Activated CD4-positive, alpha-beta T cell treated with anti-CD3 and anti-CD28 coated beads, Interleukin-2, amount 50 U/mL, for 24 hours (primary cell): ENCODE data around the gene TTC24.
"Not testable (repeated sequence)": the region's sequence is repeated elsewhere in the genome, so short reads cannot be mapped to it uniquely, and the experiment has no call there.

Source experiments
- DNase-seq, 2 donors: peaks; one replicate each; pipeline ENCODE4 v3.0.0-alpha.2; 2020; ENCODE audit warnings: low read depth in 1 of 2, low spot score in 1 of 2

TTC24 gene

DNA sequence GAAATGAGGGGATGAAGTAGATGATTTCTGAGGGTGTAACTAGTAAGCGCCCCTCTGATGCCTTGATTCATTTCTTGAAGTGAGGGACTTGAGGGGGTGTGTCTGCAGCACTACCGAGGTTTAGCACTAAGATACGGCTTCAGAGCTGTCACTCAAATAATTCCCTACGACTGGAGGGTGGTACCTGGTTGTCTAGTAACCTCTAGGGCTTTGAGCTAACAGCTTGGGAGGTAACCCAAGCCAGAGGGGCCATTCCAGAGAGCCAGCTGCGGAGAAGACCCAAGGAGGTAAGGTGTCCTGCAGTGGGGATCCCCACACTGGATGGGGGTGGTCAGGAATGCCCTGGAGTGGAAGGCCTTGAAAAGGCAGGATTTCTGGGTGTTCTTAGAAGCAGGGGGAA is at the start of gene TTC24:
Gene TTC24 (plus strand): TSS at position 252 of the 400 bp plus-strand sequence. CDS start 1,642 bp downstream, outside the sequence.
- DNase-seq: no peak

DNA sequence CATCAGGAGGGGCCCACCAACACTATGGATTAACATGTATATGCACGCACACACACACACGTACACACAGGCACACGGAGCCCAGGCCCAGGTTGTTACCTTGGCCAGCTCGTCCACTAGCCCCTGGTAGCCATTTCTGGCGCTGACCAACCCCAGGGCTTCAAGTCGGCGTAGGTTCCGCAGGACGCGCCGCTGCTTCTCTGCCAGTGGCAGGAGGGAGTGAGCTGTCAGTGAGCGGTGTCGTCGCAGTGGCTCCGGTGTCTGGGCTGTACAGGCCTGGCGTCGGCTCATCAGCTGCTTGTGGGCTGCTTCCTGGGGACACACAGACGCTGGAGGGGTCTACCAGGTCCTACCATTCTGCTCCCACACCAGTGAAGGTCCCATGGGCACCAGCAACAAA is 49.5 kb upstream of the TTC24 start:
- DNase-seq: no peak

DNA sequence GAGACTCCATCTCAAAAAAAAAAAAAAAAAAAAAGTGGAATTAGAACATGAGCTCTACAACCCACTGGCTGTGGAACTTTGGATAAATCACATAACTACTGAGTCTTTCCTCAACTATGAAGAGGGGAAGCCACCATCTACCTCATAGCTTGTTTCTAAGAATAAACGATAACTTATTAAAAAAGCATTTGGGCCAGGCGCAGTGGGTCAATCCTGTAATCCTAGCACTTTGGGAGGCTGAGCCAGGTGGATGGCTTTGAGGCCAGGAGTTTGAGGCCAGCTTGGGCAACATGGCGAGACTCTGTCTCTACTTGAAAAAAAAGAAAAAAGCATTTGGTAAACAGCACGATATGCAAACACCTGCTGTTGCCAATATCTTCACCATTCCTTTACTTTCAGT is 47.1 kb upstream of the TTC24 start:
- DNase-seq: no peak

DNA sequence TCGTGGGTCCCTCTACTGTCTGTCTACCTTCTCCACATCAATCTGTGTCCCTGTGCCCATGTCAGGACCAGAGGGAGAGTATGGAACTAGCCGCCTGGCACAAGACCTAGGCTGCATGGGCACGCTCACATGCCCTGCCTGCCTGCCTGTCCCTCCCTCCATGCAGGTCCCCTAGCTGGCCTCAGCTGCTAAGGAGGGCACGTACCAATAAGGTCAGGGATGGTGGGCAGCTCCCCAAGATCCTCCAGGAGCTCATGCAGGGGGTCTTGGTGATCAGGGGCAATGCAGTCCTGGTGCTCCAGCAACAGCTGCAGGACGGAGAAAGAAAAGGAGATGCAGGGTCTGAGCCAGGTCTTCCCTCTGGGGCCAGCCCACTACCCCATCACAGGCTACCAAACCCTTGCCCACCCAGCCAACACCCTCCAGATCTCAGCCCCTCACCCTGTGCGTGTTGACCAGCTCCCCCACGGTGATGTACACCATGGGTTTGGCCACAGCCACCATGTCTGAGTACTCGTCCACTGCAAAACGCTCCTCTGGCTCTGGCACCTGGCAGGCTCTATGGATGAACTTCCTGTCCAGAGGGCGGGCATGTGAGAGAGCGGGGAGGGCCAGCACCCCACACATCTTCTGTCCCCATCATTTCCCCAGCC is 45.8 kb upstream of the TTC24 start:
- no peak for DNase-seq

DNA sequence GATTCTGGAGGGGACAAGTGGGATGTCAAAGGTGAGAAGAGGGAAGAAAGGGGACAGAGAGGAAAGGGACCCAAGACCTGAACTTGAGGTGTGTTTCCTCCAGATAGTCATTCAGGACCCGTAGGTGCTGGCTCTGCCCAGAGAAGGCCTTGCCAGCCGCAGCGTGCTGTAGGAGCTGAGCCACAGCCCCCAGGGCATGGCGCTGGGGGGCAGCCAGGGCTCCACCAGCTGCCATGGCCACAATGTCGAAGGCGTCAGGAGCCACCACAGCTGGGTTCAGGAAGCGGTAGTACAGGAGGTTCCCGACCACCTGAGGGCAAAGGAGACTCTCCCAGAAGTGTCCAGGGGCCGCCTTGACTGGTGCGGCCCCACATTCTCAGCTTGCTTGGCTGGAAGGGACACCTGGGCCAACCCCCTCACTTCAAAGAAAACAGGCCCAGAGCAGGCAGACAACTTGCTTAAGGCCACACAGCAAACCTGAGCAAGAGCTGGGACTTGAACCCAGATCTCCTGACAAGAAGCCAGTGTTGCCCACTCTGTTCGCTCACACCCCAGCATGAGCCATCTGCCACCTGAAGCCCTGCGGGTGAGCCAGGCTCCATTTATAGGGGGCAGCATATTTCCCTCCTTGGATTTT is 45.0 kb upstream of the TTC24 start:
- no peak for DNase-seq

DNA sequence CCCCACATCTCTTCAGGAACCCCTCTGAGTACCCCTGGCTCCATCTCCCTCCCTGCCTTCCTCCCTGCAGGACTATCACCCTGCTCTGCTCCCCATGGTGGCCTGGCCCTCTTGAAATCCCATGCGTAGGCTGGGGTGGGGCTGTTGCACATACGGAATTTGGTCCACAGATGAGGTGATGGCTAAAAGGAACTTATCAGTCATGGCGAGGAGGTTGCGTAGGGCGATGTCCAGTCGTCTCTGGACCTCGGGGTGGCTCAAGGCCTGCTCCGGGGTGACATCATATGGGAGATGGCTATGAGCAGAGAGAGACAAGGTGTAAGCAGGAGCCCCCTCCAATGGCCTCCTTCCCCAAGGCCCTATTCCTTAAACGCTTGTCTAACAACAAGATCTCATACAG is 42.5 kb upstream of the TTC24 start:
- no peak for DNase-seq

DNA sequence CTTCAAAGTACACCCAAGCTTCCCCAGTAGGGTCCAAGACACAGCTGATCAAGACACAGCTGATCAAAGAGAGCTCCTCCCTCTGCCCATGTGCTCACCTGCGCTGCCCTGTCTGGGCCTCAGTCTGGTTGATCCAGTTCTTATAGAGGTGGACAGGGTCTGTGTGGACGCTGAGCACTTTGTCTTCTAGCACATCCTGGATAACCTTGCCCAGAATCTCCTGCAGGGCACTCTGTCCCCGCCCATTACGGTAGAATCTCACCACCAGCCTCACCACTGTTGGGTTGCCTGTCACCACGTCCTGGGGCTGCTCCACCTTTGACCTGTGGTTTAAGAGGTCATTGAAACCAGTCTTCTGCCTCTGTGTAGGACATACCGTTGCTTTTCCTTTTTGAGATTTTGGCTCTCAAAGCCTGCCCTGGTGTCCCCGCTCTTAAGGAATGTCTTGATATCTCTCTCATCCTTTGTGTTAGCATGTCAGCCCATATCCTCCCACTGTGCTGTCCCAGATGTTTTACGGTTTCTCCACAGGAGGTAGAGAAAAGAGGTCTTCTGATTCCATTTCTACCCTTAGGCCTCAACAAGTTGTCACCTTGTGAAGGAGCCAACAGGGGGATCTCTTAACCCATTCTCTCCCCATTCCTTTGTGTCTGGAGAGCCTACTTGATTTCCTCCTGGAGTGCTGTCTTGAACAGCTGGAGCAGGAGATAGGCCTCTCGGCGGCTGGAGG is 40.6 kb upstream of the TTC24 start:
- DNase-seq: no peak

DNA sequence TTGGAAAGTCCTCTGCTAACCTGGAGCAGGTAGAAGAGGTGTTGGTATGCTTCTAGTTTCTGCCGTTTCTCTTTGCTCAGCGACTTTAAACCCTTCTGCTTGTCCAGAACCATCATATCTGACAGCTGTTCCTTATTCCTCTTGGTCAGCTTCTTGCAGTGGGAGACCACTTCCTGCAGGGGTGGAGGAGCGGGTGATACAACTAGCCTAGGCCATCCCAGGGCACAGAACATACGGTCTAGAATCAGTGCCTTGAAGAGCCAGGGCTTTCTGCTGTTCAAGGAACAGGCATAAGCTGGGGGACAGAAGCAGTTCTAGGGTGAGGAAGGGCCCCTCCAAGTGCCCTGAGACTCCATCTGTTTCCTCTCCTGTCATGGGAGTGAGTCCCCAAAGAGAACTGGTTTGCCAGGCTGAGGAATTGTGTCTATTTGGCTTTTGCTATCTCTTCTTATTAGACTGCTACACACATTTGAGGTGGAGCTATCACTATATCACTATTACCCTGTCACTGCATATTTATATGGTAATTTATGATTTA is 39.6 kb upstream of the TTC24 start:
- DNase-seq: no peak

DNA sequence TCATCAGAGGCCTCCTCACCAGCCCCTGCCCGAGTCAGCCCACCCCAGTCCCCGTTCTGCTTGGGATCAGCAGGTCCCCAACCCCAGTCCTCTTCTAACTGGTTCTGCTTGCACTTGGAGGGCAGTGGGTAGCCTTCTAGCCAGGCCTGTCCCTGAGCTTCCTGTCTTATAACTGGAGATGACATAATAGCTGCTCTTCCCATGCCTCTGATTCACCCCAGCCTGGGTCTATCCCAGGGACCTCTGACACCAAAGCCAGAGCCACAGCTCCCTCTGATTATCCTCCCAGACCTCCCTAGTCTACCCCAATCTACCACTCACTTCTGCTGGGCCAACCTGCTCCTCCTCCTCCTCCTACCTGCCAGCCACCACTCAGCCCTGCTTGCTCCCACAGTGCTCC is 38.6 kb upstream of the TTC24 start:
- DNase-seq: no peak

DNA sequence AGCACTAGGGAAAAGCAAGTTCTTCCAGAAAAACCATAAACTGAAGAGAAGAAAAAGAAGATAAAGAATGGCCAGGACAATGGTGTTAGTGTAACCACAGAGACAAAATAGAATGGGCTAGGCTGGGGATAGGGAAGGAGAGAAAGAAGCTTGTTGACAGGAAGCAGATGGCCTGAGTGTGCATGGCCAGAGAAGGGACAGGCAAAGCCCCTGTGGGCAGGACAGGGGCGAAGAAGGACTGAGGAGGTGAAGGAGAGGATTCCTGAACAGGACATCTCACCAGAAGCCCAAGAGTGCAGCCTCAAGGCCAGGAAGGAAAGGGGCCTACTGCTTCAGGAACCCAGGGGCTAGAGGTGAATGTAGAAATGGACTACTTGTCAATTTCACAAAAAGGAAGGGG is 36.5 kb upstream of the TTC24 start:
- DNase-seq: no peak

DNA sequence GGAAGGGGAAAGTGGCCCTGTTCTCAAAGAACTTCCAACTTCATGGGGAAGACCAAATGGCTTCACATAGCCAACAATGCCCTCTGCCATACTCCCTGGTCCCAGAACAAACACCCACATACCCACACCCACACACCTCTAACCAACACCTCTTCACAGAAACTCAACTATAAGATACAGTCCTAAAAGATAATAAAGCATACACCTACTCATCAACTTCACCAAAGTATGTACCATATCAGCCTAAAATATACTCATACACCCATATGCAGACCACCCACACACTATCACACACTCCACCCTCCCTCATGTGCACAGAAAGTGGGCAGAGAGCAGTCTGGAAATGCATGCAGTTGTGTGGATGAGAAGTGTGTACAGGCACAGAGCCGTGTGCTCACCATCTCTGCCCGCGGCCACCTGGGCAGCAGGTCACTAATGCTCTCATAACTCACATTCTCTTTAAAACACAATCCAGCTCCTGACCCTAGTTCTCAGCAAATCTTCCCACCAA is 34.9 kb upstream of the TTC24 start:
- no peak for DNase-seq

DNA sequence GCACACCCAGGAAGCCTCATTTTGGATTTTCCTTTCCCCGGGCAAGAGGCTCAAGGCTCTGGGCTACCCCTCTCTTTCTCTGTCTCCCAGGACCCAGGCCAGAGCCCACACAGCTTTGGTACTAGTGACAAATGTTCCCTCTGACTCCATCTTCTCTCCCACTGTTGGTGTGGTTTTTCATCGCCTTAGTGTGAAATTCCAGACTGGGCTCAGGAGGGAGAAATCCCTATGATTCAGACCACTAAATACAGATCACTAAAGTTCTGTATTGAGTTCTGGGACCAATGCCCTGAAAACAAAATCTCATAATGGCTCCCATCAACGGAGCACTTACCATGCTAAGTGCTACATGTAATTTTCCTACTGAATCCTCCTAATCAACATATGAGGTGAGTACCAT is 33.3 kb upstream of the TTC24 start:
- DNase-seq: no peak

DNA sequence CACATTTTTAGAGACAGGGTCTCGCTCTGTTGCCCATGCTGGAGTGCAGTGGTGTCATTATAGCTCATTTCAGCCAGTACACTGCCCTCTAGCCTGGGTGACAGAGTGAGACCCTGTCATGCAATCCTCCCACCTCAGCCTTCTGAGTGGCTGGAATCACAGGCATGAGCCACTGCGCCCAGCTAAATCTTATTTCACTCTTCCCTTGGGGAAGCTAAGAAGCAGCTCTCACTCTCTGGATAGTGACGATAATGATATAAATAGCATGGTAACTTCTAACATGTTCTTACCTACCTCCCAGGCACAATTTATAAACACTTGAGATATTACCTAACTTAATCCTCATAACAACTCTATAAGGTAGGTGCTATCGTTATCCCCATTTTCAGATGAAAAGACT is 32.1 kb upstream of the TTC24 start:
- no peak for DNase-seq

DNA sequence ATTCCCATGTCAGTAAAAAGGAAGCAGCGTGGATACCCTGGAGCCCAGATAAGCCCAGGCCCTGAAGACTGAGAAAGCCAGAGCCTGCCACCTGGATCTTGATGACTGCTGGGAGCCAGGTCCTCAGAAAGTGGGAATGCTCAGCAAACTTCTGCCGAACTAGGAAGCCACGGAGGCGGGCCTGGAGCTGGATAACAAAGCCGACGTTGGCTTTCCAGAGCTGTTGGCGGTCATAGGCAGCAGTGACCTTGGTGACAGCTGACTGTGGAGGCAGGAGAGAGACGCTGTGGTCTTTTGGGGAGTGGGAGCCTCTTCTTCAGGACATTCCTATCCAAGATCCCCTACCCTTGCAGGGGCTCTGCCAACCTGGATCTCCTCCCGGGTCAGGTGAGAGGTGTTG is 31.5 kb upstream of the TTC24 start:
- DNase-seq: no peak

DNA sequence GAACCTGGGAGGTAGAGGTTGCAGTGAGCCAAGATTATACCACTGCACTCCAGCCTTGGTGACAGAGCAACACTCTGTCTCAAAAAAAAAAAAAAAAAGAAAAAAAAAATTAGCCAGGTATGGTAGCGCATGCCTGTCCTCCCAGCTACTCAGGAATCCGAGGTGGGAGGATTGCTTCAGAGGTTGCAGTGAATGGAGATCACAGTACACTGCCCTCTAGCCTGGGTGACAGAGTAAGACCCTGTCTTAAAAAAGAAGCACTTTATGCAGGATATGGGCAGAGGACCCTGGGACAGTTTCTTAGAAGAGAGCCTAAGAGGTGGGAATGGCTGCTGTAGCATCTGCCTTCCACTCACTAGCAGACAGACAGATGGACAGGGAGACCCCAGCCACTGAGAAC is 30.1 kb upstream of the TTC24 start:
- no peak for DNase-seq

DNA sequence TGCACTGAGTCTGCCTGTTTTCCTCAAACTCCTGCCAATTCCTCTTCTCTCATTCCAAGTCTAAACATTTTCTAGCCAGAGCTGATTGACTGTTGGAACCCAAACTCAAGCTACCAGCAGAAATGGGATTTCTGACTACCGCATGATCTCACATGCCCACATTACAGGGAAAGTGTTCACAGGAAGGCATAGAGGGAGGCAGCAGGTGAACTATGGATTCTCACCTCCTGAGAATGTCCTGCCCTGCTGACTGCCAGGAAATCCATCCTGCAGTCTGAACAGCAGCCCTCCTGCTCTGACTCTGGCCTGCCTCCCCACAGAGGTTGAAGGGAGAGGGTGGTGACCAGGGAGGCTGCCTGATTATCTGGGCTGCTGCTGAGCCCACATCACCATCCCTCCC is 29.7 kb upstream of the TTC24 start:
- DNase-seq: no peak

DNA sequence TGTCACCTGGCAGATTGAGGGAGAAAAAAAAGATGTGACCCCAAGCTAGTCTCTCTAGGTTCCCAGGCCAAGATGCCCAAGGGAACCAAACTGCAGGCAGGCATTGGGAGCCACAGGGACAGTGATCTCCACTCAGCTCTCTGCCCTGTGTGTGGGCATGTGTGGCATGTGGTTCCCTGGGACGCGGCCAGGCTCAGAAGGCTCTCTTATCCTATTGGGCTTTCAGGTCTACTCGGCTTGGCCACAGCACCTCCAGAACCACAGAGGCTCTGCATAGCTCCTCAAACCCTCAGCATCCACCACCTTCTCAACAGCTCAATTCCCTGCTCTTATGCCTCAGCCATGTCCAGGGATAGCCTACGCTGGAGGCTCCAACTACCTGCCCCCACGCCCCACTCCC is 29.2 kb upstream of the TTC24 start:
- DNase-seq: no peak

DNA sequence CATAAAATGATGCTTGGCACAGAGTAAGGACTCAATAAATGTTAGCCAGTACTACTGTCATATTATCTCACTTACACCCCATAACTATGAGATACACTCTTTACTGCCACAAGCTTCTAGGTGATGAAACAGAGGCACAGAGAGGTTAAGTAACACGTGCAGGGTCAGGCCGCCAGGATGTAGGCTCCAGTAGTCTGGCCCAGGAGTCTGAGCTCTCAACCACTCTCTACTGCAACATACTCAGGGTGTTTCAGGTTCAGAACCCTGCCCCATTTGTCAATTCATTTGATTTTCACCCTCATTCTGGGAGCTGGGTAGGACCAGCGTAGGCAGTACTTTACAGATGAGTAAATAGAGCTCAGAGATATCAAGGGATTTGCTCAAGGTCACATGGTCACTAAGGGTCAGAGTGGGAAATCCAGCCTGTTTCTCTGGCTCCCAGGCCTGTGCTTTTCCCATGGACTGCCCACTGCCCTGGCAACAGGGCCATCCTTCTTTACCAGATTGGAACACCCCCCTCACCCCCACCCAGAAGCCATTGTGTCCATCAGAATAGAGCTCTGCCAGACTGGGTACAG is 28.4 kb upstream of the TTC24 start:
- no peak for DNase-seq

DNA sequence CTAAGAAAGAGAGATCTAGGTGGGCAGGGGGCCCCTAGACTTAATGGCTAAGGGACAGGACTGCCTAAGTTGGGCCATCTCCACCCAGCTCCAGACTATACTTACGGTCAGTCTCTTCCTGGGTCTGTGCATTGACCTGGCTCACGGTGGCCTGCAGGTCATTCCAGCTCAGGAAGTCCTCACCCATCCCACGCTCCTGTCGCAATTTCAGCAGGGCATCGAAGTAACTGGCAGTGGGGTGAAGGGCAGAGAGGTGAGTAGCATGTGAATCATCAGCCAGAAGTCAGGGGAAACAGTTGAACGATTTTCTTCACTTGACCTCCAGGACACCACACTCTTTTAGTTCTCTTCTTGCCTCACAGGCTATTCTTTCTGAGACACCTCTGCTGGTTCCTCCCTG is 27.7 kb upstream of the TTC24 start:
- no peak for DNase-seq

DNA sequence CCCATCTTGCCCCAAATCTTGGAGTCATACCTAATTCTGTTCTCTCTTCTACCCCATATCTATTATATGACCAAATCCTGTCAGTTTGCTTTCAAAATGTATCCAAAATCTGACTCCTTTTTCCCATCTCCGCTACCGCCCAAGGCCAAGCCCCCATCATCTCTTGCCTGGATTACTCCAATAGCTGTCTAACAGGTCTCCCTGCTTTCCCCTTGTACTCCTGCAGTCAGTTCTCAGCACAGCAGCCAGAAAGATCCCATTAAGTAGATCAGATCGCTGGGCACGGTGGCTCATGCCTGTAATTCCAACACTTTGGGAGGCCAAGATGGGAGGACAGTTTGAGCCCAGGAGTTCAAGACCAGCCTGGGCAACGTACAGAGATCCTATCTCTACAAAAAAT is 27.0 kb upstream of the TTC24 start:
- DNase-seq: no peak

DNA sequence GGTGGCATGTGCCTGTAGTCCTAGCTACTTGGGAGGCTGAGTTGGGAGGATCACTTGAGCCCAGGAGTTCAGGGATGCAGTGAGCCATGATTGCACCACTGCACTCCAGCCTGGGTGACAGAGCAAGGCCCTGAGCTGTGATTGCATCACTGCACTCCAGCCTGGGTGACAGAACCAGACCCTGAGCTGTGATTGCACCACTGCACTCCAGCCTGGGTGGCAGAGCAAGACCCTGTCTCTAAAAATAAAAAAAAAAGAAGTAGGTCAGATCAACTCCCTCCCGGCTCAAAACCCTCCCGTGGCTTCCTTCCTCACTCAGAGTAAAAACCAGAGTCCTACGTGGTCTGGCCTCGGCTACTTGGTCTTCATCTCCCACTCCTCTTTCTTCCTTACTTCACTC is 26.6 kb upstream of the TTC24 start:
- DNase-seq: not testable (repeated sequence)
